Nephron progenitor cell (in vitro differentiated cells): Measurements from ENCODE around the gene SRRM1.
A peak's percentile ranks its signal among the peaks of the same experiment; 100 is the strongest.

Experiments used
- DNase-seq: peaks from one replicate; pipeline ENCODE4 v3.0.0; 2021
- H3K27ac Mint-ChIP-seq: 2 replicates; pipeline ENCODE4 v1.8.0; 2021; ENCODE audit warnings: mild to moderate bottlenecking, moderate library complexity, mixed read lengths
- H3K27me3 Mint-ChIP-seq: 2 replicates; pipeline ENCODE4 v1.8.0; 2021; ENCODE audit warnings: mild to moderate bottlenecking, low read depth, mixed read lengths; ENCODE audit not compliant: poor library complexity
- H3K36me3 Mint-ChIP-seq: 2 replicates; pipeline ENCODE4 v1.8.0; 2021; ENCODE audit warnings: low read depth, mixed read lengths
- H3K4me1 Mint-ChIP-seq: 2 replicates; pipeline ENCODE4 v1.8.0; 2021; ENCODE audit warnings: mixed read lengths
- H3K4me3 Mint-ChIP-seq: 2 replicates; pipeline ENCODE4 v1.8.0; 2021; ENCODE audit warnings: mild to moderate bottlenecking, moderate library complexity, mixed read lengths
- H3K9me3 Mint-ChIP-seq: 2 replicates; pipeline ENCODE4 v1.8.0; 2021; ENCODE audit warnings: mild to moderate bottlenecking, moderate library complexity, mixed read lengths
- TF ChIP-seq, protein P1 (sequence below): fragments of 200-600 bp; sonication (generic); IDR thresholded peaks from 2 replicates; pipeline ENCODE4 v1.5.0; 2021; ENCODE audit warnings: antibody characterized with exemption

The SRRM1 gene

DNA sequence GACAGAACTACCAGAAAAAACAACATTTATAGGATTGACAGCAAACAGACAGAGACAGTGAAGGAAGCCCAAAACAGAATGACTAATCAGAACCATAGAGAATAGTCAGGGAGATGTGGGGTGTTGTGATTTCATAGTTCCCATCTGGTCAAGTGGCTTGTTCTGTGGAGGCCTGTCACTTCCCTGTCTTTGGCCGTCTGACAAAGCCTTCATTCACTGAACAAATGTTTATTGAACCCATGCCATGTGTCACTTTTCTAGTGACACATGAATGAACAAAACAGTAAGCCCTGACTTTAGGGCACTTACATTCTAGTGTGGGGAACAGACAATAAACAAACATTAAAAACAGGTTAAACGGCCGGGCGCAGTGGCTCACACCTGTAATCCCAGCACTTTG lies 3.2 kb upstream of the SRRM1 start:
- Mint-ChIP-seq H3K9me3 (no peaks in the 10 kb centered on the region), H3K4me1 (peaks cover 31% of the 10 kb centered on the region), H3K27ac (no peak overlapping the region), H3K4me3 (peak overlapping the region; percentile 50), H3K27me3 (peaks cover 34% of the 10 kb centered on the region), H3K36me3 (peaks cover under 1% of the 10 kb centered on the region)
- TF ChIP-seq, protein P1, sequence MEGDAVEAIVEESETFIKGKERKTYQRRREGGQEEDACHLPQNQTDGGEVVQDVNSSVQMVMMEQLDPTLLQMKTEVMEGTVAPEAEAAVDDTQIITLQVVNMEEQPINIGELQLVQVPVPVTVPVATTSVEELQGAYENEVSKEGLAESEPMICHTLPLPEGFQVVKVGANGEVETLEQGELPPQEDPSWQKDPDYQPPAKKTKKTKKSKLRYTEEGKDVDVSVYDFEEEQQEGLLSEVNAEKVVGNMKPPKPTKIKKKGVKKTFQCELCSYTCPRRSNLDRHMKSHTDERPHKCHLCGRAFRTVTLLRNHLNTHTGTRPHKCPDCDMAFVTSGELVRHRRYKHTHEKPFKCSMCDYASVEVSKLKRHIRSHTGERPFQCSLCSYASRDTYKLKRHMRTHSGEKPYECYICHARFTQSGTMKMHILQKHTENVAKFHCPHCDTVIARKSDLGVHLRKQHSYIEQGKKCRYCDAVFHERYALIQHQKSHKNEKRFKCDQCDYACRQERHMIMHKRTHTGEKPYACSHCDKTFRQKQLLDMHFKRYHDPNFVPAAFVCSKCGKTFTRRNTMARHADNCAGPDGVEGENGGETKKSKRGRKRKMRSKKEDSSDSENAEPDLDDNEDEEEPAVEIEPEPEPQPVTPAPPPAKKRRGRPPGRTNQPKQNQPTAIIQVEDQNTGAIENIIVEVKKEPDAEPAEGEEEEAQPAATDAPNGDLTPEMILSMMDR, result no peak
- no peak for DNase-seq

DNA sequence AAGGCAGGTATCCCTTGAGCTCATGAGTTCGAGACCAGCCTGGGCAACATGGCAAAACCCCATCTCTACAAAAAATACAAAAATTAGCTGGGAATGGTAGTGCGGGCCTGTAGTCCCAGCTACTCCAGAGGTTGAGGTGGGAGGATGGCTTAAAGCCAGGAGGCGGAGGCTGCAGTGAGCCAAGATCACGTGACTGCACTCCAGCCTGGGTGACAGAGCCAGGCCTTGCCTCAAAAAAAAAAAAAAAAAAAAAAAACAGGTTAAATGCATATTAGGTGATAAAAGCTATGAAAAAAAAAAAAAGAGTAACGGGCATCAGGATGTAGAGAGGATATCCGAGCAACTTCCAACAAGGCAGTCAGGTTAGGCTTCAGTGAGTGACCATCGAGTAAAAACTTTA lies 2.8 kb upstream of the SRRM1 start:
- TF ChIP-seq, protein P1, result no peak
- H3K27ac Mint-ChIP-seq, result no peak overlapping the region
- H3K9me3 Mint-ChIP-seq, result no peaks in the 10 kb centered on the region
- H3K36me3 Mint-ChIP-seq, result peaks cover 4% of the 10 kb centered on the region
- peaks cover 35% of the 10 kb centered on the region for H3K4me1 Mint-ChIP-seq
- no peak for DNase-seq
- peak overlapping the region; percentile 97 for H3K4me3 Mint-ChIP-seq
- H3K27me3 Mint-ChIP-seq, result peaks cover 31% of the 10 kb centered on the region

DNA sequence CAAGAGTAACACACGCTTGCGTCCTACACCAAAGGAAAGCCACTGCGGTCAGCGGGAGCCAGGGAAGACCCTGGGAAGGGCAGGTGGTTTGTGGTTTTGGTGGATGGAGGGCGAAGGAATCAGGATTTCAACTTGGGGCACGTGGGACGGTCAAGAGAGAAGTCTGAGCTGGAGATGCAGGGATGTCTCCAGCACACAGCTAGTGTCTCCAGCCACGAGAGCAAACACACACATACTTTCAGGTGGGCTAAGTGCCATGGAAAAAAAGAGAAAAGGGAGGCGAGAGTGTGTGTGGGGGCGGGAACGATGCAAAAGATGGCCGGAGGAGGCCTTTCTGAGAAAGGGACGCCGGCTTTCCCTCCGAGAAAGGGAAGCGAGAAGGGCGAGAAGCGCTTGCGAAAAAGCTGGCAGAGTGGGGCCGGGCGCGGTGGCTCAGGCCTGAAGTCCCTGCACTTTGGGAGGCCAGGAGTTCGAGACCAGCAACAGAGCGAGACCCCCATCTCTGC lies 1.4 kb upstream of the SRRM1 start:
- Mint-ChIP-seq H3K27ac (peak overlapping the region; percentile 100), H3K4me1 (peaks cover 37% of the 10 kb centered on the region), H3K4me3 (peak overlapping the region; percentile 97), H3K36me3 (peaks cover 16% of the 10 kb centered on the region), H3K27me3 (peaks cover 17% of the 10 kb centered on the region), H3K9me3 (no peaks in the 10 kb centered on the region)
- peak; percentile 26 for DNase-seq
- TF ChIP-seq, protein P1, result no peak

DNA sequence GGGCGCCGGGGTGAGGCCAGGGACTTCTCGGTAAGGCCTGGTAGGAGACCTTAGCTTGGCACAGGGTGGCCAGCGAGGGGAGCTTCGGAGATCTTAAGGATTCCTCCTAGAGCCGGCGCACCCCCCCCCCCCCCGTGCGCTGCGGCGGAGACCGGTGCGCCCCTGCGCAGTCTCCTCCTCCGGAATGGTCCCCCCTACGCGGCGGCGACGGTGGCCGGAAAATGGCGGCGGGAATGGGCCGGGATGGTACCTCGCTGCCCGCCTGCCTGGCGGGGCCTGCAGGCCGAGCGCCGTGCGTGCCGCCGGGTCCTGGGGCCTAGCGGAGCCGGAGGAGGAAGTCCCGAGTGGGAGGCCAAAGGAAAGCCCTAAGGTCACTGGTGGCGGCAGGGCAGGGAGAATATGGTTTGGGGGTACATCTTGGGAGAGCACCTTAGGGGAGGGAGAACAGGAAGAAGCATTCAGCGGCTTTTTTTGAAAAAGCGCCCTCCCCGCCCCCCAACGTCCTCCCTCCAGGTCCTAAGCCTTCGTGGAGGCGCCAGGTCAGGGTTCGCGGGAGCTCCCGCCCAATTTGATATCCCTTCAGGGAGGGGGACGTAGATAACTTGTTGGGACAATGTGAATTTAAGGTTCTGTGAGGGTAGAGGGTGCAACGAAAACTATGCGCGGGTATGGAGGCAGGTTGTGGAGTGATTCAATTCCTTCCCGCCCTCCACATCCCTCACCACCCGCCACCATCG lies 429 bp downstream of the SRRM1 start:
- Mint-ChIP-seq H3K27ac (peak overlapping the region; percentile 91), H3K4me3 (peak overlapping the region; percentile 97), H3K36me3 (peaks cover 34% of the 10 kb centered on the region), H3K4me1 (peaks cover 37% of the 10 kb centered on the region), H3K9me3 (no peaks in the 10 kb centered on the region), H3K27me3 (peaks cover 2% of the 10 kb centered on the region)
- DNase-seq, result peak; percentile 69
- TF ChIP-seq, protein P1, result no peak

DNA sequence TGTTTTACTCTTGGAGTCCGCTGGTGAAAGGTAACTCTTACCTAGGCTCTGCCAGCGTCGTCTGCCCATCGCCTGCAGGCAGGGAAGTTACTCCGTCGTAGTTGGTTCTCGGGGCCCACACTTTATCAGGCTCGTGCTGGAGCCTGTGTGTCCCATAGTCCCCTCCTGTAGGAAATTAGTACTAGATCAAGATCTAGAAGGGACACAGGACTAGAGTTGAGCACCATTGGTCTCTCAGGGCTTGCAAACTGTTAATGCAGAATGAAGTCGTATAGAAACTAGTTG lies 940 bp downstream of the SRRM1 start:
- Mint-ChIP-seq H3K27me3 (no peaks in the 10 kb centered on the region), H3K4me1 (peaks cover 37% of the 10 kb centered on the region), H3K9me3 (no peaks in the 10 kb centered on the region), H3K36me3 (peaks cover 39% of the 10 kb centered on the region), H3K27ac (peak overlapping the region; percentile 91), H3K4me3 (peak overlapping the region; percentile 97)
- TF ChIP-seq, protein P1, result no peak
- DNase-seq, result peak; percentile 15

DNA sequence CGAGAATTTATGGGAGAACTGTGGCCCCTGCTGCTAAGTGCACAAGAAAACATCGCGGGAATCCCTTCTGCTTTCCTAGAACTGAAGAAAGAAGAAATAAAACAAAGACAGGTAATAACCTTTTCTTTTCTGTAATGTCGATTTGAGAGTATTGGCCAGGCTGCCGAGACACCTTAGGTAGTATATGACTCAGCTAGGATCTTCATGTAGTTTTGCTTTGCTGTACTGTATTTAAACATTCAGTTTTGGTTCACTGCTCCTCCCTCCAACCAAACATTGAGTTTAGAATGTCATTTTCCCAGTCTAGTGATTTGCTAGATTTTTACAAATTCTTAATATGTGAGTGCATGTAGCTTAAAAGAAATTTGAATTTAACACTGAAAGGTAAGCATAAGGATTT lies 5.8 kb downstream of the SRRM1 start:
- Mint-ChIP-seq H3K36me3 (peaks cover 84% of the 10 kb centered on the region), H3K9me3 (no peaks in the 10 kb centered on the region), H3K27ac (peak overlapping the region; percentile 13), H3K4me1 (peaks cover 15% of the 10 kb centered on the region), H3K27me3 (no peaks in the 10 kb centered on the region), H3K4me3 (no peak overlapping the region)
- no peak for DNase-seq
- TF ChIP-seq, protein P1, result no peak
